Activated CD4-positive, alpha-beta T cell treated with anti-CD3 and anti-CD28 coated beads, Interleukin-2, amount 50 U/mL, for 4 hours (primary cell): ENCODE data around the gene CCER1.

ENCODE experiments used
- DNase-seq, 2 experiments: peaks; one replicate each; pipeline ENCODE4 v3.0.0-alpha.2; 2020

Gene CCER1

DNA sequence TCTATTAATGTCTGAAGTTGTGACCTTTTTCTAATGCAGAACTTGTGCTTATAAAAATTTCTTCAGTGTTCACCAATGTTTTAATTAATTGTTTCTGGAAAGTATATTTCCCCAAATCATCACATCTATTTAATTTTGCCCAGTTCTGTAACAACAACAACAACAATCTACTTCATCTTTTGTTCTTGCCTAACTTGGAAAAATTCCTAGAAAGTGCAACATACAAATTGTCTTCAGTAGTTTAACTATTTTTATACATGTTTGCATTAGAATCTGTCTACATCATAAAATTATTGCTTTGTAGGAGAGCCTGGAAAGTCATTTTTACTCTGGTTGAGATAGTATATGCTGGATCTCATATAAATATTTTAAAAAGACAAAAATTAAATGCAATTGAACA, 38.5 kb downstream of the CCER1 start:
- no peak for DNase-seq

DNA sequence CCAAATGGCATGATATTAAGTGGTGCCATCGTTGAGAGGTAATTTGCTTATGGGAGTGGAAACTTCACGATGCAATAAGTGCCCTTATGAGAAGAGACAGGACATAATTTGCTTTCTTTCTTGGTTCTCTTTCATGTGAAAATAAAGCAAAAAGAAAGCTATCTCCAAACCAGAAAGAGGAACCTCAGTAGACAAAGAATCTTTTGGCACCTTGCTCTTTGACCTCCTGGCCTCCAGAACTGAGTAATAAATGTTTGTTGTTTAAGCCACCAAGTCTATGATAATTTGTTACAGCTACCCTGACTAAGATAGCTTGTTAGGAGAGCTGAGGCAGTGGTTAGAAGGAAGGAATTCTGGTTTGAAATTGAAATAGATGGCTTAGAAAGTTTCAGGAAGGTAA, 39.6 kb downstream of the CCER1 start:
- no peak for DNase-seq

DNA sequence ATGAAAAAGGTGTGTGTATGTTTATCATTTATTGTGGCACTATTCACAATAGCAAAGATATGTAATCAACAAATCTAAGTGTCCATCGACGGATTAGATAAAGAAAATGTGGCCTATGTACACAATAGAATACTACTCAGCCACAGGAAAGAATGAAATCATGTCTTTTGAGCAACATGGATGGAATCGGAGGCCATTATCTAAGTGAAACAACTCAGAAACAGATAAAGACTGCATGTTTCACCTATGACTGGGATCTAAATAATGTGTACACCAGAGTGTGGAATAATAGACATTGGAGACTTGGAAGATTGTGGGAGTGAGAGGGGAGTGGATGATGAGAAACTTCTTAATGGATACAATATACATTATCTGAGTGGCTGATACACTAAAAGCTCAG, 44.0 kb downstream of the CCER1 start:
- no peak for DNase-seq

DNA sequence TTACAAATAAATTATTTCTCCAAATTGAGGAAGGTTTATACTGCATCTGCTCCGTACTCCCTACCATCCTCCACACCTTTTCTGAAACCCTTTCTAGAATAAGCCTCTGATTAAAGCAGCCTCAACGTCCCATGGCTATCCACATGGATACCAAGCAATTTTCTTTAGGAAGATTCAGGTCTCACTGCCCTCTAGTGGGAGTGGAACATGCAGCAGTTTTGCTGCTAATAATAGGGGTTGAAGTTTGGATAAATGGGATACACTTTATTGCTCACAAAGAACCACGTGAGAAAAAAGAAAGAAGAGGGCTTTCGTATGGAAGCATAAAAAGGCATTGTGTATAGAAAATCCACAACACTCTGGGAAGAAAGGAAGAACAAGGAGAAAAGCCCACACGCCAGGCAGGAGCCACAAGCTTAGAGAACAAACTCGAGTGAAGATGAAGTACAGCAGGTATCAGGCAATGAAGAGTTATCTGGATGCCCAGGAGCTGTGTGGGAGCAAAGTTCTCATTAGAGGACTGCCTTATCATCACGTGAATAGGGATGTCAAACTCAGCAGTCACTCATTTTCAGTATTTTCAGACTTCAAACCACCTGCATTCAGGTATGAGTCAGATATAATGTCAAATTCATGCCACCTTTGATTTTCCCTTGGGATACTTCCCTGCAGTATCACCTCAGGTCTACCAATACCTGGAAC, 45.8 kb downstream of the CCER1 start:
- no peak for DNase-seq

GRCh38 chr12:90908465-90908864, 46.5 kb downstream of the CCER1 start:
- DNase-seq = no peak

- DNase-seq = no peak
These were observed 49.1 kb downstream of the CCER1 start for GRCh38 chr12:90905691-90906370.

- no peak for DNase-seq
These were observed 52.4 kb downstream of the CCER1 start for GRCh38 chr12:90902596-90902995.
